GM21717 (cell line): ENCODE results near the gene SERINC5.
"Not testable (repeated sequence)": the region's sequence is repeated elsewhere in the genome, so short reads cannot be mapped to it uniquely, and the experiment has no call there.

Experiments
- ATAC-seq: cut with Tn5 transposase; IDR thresholded peaks from one replicate; pipeline ENCODE4 v1.9.1; 2021; ENCODE audit warnings: mild to moderate bottlenecking, moderate library complexity; ENCODE audit not compliant: unreplicated experiment

The SERINC5 gene

GRCh38 chr5:80181618-80182211, 74.1 kb downstream of the SERINC5 start:
- no peak for ATAC-seq

GRCh38 chr5:80177236-80177635, 78.6 kb downstream of the SERINC5 start:
- no peak for ATAC-seq

GRCh38 chr5:80175337-80175736, 80.5 kb downstream of the SERINC5 start:
- no peak for ATAC-seq

- ATAC-seq, result no peak
These were observed 81.1 kb downstream of the SERINC5 start for GRCh38 chr5:80174790-80175189.

- ATAC-seq, result no peak
These were observed 83.7 kb downstream of the SERINC5 start for GRCh38 chr5:80172067-80172695.

GRCh38 chr5:80170117-80170535, 85.7 kb downstream of the SERINC5 start:
- ATAC-seq, result no peak

GRCh38 chr5:80168388-80169028, 87.3 kb downstream of the SERINC5 start:
- no peak for ATAC-seq

GRCh38 chr5:80165452-80165851, 90.4 kb downstream of the SERINC5 start:
- ATAC-seq, result no peak

GRCh38 chr5:80161165-80161564, 94.7 kb downstream of the SERINC5 start:
- ATAC-seq, result no peak

- no peak for ATAC-seq
These were observed 95.6 kb downstream of the SERINC5 start for GRCh38 chr5:80160242-80160641.

- ATAC-seq, result no peak
These were observed 96.6 kb downstream of the SERINC5 start for GRCh38 chr5:80159133-80159815.

- ATAC-seq, result no peak
These were observed 99.7 kb downstream of the SERINC5 start for GRCh38 chr5:80156156-80156555.

- no peak for ATAC-seq
These were observed 101.1 kb downstream of the SERINC5 start for GRCh38 chr5:80154749-80155148.

GRCh38 chr5:80154289-80154688, 101.6 kb downstream of the SERINC5 start:
- not testable (repeated sequence) for ATAC-seq

GRCh38 chr5:80153586-80154126, 102.2 kb downstream of the SERINC5 start:
- ATAC-seq, result no peak

- no peak for ATAC-seq
These were observed 103.1 kb downstream of the SERINC5 start for GRCh38 chr5:80152778-80153177.

GRCh38 chr5:80151890-80152289, 104.0 kb downstream of the SERINC5 start:
- ATAC-seq, result no peak

- ATAC-seq, result no peak
These were observed 105.1 kb downstream of the SERINC5 start for GRCh38 chr5:80150731-80151130.

- no peak for ATAC-seq
These were observed 106.7 kb downstream of the SERINC5 start for GRCh38 chr5:80149161-80149609.

GRCh38 chr5:80147119-80147815, 108.6 kb downstream of the SERINC5 start:
- no peak for ATAC-seq

- no peak for ATAC-seq
These were observed 109.8 kb downstream of the SERINC5 start for GRCh38 chr5:80146046-80146445.
